ENCODE results near the gene LIN7C.
"Not testable (repeated sequence)": the region's sequence is repeated elsewhere in the genome, so short reads cannot be mapped to it uniquely, and the experiment has no call there.

The LIN7C gene

DNA sequence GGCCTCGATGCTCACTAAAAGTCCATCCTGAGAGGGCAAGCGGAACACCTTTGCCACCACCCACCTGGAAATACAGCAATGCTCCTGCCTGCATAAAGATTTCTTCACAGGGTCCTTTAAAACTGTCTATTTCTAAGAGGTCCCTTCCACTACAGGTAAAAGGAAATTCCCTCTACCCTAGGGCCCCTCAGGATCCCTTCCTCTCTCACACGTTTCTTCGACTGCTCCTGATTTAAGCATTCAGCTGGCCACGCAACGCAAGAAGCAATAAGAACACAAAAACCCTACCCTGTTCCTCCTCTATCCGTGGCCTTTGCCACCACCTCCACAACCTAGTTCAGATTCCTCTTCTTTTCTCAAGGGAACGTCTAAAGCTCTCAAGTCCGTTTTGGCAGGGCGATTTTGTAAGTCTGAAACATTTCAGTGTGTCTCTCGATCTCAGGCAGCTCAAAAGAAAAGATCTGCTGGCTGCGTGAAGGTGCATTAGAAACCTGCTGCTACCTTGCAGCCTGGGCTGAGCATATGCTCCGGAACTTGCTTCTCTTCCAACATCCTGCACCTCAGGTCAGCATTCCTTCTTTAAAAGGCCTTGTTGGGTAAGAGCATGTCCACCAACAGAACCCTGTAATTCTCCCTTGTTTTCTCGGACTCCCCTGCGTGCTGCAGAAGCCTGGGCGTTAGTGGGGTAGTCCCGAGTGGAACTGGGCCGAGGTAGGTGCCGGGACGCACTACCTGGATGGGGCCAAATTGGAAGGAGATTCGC lies 35.6 kb downstream of the LIN7C start:
- no peak for DNase-seq (ENCODE audit: low read depth in 3 of 3)

DNA sequence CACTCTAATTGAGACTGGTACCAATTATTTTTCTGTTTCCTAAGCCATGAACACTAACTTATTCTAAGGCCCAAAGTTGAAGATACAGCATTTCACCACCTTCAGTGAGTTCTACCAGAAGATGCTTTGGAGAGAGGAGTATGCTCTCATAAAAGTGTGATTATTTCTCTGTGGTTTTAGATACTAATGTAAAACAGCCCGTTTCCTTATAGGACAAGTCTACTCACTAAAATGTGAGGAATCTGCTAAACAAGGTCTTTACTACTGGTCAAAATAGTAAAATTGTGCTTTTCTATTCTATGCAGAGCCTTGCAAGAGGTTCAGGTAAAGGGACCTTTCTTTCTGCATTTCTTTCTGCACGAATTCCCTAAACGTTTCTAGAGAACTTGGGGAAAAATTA lies 36.4 kb downstream of the LIN7C start:
- DNase-seq (ENCODE audit: low read depth in 3 of 3) = no peak

DNA sequence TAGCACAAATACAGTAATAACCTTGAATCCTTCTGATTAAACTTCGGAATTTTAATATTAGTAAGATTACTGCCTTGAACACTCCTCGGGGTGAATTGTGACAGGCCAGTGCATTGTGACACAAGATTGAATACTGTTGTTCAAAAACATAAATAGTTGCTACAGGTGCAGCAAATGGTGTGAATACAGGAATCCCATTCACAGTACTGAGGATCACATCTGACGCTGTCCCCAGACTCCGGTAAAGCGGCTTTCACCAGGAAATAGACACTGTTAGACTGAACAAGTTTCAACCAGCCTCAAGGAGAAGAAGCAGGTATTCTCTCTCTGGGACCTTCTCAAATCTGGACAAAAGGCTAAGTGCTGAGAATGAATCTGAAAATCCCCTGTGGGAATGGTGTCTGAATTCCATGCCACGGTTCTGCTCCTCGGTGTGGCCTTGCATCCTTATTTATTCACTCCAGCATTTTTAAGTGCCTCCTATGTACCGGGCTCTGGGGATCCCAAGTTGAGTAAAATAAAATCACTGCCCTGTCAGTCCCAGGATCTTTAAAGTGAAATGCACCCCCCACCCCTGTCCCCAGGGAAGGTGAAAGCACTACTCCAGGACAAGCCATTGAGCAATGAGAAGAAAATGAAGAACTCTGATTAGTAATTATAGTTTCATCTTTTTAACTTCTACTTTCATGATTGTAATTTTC lies 37.4 kb downstream of the LIN7C start:
- DNase-seq (ENCODE audit: low read depth in 3 of 3) = no peak

DNA sequence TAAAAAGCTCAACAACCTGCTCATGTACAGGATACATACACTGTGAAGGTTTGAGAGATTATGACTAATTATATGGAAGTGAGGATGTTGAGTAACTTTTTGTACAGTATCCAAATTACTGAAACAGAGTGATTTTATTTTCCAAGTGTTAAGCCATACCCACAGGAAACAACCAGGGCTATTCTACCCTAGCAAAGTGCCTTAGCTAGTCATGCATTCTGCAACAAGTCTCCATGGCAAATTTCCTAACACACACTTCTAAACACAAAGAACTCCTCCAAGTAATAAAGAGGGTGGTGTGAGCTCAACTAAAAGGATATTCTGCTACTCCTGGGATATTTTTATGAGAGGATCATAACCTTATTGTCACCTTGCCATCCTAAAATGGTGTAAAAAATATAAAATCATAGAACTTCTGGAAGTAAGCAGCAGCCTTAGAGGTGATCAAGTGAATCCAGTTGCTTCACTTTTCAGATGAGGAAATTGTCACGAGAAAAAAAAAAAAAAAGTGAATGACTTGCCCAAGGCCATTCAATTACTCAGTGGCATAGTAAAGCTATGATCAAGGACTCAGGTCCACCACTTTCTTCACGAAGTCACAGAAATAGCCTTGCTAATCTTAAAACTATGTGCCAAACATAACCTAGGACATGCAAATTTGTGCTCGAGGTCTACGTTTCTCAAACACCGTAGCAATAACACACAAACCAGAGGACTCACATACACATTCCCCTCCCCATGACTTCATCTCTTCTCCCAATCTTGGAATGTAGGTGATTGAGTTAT lies 38.2 kb downstream of the LIN7C start:
- no peak for DNase-seq (ENCODE audit: low read depth in 3 of 3)

DNA sequence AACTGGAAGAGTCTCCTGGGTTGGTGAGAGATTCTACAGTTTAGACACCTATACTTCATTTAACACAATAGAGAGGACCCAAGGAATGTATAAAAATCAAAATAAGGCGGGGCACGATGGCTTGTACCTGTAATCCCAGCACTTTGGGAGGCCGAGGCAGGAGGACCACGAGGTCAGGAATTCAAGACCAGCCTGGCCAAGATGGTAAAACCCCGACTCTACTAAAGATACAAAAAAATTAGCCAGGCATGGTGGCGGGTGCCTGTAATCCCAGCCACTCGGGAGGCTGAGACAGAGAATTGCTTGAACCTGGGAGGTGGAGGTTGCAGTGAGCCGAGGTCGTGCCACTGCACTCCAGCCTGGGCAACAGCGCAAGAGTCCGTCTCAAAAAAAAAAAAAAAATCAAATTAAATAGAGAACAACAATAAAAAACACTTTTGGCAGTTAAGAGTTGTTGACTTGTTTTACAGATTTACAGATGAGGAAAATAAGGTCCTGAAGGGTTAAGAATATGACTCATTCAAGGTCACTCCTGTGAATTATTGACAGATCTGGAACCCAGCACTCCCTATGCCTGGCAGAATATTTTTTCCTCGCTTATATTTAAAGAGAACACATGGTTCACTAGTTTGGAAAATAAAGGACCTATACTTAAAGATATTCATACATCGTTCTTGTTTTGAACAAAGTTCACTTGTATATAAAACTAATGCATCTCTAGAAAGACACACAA lies 39.2 kb downstream of the LIN7C start:
- DNase-seq (ENCODE audit: low read depth in 3 of 3) = no peak

DNA sequence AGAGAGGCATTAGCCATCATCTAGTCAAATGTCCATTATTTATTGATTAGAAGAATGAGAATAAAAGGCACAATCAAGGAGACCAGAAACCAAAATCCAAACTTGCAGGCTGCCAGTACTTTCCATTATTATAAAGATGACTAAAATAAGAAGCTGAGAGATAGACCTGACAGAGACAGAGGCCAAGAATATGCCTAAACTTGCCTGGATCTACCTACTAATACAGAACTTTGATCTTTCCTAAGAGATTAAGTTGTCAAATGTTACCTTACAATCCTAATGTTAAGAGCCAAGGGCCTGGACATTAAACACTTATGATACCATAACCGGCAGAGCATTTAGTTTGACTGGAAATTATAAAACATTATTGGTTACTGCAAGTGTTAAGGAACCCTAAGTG lies 40.2 kb downstream of the LIN7C start:
- no peak for DNase-seq (ENCODE audit: low read depth in 3 of 3)

DNA sequence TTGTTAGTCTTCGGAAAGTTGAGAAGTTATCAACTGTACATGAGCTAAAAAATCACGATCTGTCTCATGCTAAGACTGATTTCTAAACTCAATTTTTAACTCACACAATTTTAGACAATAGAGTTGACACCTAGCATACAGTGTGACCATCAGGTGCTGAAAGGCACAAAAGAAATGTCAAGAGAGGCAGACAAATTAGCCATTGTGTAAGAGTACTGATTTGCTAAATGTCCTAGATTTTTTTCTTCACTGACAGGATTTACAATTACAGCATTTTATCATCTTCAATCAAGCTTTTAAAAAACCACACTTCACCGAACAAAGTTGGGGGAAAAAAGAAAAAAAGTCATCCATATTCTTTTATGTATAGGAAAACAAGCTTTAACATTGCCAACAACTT lies 40.9 kb downstream of the LIN7C start:
- no peak for DNase-seq (ENCODE audit: low read depth in 3 of 3)

DNA sequence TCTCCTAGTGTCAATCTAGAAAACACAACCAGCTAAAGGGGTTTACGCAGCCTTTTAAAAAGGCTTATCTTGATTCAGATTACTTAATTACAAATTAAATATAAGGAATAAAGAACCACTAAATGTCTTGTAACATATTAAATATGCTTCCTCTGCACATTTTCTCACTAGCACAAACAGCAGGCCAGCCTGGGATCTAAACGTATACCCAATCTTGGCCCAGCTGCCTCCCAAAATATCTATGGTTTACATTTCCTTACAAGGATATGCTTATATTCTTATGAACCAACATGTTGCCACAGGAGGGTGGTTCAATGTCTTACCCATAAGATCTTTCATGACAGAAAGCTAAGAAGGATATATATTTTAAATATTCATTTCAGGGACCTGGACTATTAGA lies 41.7 kb downstream of the LIN7C start:
- DNase-seq (ENCODE audit: low read depth in 3 of 3) = no peak

DNA sequence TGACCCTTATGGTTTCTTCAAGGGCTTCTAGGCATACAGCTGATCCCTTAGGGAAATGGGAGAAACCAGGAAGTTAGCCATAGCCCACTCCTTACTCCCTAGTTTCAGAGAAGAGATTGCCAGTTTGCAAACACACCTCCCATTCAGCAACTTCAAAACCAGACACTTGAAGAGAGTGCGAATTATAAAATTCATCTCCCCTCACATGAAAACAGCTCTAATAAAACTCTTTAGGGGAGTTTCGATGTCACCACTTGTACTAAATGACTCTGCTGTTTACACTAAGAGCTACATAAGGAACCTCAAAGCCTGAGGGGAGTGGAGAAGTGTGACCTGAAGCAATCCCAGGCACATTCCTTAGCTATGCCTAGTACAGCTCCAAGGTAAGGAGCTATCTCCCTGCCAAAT lies 42.3 kb downstream of the LIN7C start:
- DNase-seq (ENCODE audit: low read depth in 3 of 3) = no peak

DNA sequence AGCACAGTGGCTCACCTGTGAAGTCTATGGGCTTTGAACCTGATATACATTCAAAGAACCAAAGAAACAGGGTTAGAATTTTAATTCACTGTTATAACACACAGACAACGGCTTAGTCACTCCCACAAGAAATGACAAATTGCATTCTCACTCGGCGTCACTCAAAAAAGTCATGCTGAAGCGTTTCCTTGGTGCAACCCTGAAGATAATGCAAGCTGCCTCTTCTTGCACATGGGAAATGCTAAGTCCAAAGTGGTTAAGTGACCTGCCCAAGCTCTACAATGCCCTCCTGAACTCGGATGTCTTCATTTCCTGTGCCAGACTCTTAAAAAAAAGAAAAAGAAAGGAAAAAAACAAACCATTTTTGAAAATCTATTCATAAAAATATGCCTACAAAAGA lies 44.0 kb downstream of the LIN7C start:
- no peak for DNase-seq (ENCODE audit: low read depth in 3 of 3)

DNA sequence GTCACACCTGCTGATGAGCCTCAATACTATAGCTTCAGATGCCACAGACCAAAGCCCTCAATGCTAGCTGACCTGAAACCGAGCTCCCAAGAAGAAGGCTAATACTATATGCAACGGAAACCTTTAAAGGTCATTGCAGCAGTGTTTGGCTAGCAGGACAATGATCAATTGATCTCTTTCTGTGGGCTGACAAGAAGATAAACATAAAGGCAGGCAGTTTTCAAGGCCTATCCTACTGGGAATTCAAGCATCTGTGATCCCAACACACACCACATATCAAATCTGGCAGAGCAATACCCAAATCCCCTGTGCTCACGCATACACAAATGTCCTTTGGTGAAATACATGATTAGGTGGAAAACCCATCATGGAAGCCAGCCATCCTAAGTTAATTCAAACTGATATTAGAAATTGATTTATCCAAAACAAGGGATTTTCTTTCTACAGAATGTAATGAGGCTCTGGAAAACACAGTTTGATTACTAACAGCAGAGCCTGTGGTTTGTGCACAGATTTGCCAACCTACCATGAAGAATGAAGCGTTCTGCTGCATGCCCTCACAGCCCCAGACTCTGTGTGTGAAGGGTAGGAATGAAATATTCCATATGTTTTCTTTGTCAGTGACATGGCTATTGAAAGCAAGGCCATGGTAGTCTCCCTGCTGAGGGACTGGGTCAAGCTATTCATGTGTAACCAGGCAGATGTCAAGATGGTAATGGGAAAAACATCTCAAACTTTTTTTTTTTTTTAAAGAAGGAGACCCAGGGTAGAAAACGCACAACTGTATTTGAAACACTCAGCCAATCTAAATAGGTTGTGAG lies 46.2 kb downstream of the LIN7C start:
- no peak for DNase-seq (ENCODE audit: low read depth in 3 of 3)

DNA sequence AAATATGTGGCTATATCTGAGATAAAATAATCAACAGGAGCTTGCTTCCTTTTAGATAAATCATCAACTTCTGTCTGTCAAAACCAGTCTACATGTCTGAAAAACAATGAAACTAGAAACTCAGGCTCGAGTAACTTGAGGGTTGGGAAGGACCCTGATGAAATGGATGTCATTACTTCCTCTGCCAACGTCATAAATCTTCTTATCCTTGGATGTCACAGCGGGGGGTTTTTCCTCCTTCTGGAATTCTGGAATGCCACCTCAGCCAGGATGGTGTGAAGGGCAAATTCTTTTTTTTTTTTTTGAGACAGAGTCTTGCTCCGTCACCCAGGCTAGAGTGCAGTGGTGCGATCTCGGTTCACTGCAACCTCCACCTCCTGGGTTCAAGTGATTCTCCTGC lies 47.4 kb downstream of the LIN7C start:
- DNase-seq (ENCODE audit: low read depth in 3 of 3) = no peak

DNA sequence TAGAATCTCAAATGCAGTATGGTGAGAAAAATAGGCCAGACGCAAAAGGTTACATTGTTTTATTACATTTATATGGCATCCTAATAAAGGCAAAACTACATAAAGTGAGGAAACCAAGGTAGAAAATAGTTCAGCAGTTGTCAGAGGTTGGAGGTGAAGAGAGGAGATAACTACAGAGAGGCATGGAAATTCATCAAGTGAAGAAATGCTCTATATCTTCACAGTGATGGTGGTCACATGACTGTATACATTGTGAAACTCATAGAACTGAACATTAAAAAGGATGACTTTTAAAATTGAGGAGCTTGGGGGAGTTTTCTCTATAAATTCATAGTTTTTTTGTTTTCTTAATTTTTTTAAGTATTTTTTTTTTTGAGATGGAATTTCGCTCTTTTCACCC lies 48.4 kb downstream of the LIN7C start:
- DNase-seq (ENCODE audit: low read depth in 3 of 3) = no peak

DNA sequence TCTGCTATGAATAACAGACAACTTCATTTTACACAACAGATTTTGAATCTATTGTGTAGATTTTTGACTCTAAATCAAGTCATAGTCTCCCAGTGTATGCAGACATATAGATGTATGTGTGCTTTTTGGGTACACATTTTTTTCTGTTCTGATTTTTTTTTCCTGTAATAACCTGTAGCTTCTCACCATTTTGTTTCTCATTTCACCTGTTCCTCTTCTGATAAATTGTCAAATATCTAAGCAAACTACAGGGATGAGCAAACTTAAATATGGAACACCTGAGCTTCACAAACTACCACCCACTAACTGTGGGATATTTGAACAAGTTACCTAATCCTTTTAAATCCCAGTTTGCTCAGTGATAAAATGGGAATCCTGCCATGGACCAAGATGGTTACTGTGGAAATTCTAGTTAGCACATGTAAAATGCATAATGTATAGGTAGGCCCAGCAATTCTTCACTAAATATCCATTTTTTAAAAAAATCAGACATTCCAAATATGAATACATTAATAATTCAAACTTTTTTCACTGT lies 49.7 kb downstream of the LIN7C start:
- DNase-seq (ENCODE audit: low read depth in 3 of 3) = no peak

DNA sequence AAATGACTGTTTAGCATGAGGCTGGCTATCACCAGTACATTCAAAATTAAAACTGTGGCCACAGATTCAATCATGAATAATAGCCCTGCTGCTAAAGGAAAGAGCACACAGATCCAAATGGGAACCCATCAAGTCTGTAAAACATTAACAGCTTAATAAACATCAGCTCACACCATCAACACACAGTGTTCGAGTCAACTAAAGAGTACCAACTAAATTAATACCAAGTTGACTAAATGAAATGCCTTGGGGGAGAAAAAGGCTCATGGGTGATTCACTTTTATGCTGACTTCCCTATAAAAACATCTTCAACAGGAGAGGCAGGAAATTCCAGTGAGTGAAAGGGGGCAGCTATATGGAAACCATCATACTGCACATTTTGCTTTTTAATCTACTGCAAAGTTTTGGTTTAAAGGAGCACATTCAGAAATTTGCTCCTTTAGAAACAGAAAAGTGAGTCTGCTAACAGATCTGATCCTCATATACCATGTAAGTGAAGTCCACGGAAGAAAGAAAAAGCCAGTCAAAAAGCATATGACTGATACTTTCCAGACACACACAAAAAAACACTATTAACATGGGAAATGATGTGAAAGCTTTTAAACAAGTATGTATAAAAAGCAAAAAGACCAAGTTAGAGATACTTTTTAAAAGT lies 50.3 kb downstream of the LIN7C start:
- DNase-seq (ENCODE audit: low read depth in 3 of 3) = no peak

DNA sequence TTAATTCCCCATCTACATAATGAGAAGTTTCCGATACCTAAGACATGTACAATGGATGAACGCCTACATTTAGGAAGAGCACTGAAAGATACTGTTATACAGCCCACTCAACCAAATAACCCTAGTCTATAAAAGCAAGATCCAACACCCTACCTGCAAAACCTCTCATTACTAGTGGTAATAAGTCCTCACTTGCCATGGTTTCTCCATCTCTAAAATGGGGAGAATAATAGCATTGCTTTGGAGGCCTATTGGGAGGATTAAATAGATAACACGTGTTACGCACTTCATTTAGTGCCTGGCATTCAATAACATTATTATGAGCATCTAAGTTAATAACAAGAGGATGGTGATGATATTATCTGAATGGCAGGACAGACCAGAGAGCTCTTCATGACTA lies 50.9 kb downstream of the LIN7C start:
- DNase-seq (ENCODE audit: low read depth in 3 of 3) = no peak

DNA sequence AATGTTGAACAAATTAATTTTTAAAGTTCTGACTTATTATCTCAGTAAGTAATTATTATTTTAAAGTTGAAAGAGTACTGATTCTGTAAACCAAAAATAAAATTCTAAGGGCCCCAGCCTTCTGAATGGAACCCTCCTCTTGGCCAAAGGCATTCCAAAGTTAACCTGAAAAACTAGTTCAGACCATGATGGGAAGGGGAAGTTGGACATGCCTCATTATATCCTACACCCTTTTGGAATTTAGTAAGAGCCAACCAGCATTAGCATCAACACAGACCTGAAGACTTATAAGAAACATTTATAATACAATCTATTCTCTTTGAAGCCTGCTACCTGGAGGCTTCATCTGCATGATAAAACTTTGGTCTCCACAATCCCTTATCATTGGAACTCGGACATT lies 52.9 kb downstream of the LIN7C start:
- DNase-seq (ENCODE audit: low read depth in 3 of 3) = no peak

DNA sequence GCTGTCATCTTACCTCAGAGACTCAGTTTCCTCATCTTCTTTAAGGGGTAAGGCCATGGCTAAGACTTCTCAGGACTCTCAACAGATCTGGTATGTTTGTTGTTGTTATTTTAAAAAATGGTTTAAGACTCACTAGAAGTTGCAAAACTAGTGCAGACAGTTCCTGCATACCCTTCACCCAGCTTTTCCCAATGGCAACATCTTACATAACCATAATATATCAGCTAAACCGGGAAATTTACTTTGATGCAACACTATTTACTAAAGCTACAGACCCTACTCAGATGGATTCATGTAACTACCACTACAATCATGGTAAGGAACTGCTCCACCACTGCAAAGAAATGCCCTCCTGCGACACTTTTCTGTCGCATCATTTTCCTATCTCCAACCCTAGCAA lies 54.4 kb downstream of the LIN7C start:
- DNase-seq (ENCODE audit: low read depth in 3 of 3) = no peak

DNA sequence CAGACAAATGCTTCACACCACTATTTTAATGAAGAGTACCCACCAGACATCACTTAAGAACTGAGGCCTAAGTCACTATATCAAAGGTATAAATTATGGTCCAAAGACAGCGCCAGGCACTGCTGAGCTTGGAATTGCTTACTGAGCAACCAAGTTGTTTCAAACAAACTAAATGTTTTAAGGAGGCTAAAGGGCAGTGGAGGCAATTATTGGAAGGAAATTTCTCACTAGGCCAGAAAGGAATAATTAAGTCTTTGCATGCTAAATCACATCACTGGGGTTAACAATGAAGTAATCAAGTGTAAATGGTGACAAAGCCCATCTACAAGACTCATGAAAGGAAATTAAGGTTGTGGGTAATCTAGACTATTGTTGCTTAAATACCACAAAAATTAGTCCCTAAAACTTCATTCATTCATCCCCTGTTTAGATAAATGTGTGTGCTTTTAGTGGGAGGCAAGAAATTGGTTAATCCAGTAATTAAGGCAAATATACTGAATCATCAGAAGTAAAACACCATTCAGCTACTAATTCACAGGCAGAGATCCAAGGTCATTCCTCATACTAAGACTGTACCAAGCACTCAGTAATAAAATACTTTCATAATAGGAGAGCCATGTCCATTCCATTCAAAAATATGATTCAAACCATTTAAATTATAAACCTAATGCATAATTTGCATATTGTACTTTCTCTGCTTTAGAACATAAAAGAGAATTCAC lies 55.2 kb downstream of the LIN7C start:
- no peak for DNase-seq (ENCODE audit: low read depth in 3 of 3)

DNA sequence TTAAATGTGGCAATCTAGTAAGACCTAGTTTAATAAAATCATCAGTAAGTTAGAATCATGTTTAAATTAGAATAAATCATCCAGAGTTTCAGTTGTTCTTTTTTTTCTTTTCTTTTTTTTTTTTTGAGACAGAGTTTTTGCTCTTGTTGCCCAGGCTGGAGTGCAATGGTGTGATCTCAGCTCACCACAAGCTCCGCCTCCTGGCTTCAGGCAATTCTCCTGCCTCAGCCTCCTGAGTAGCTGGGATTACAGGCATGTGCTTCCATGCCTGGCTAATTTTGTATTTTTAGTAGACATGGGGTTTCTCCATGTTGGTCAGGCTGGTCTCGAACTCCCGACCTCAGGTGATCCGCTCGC lies 58.4 kb downstream of the LIN7C start:
- DNase-seq (ENCODE audit: low read depth in 3 of 3) = not testable (repeated sequence)
